HepG2 (cell line): Measurements from ENCODE around the gene CUL7. TPM values are rescaled to one million over a fixed set of nuclear protein-coding genes. Genes with fewer than 3 reads are reported as not detected.
A peak's percentile ranks its signal among the peaks of the same experiment; 100 is the strongest.

ENCODE experiments used
- MAFK ChIP-seq, 2 experiments: IDR thresholded peaks in 1 of 2; conservative IDR thresholded peaks in 1 of 2; 2 replicates each; pipeline ENCODE4 v1.6.1; 2011; ENCODE audit warnings: improper control_type of control experiment in 2 of 2, low read length in 2 of 2
- PHF8 ChIP-seq: sonication (generic); formaldehyde crosslinking; IDR thresholded peaks from 2 replicates; pipeline ENCODE4 v1.5.0; 2020; ENCODE audit warnings: missing genetic modification reagents
- PRDM10 ChIP-seq: sonication (generic); formaldehyde crosslinking; IDR thresholded peaks from 2 replicates; pipeline ENCODE4 v1.4.0; 2020; ENCODE audit warnings: low read depth, missing genetic modification reagents
- RNF219 ChIP-seq: sonication (generic); formaldehyde crosslinking; IDR thresholded peaks from 2 replicates; pipeline ENCODE4 v1.5.0; 2020; ENCODE audit warnings: mild to moderate bottlenecking, missing genetic modification reagents
- RXRB ChIP-seq: IDR thresholded peaks from 2 replicates; pipeline ENCODE4 v1.6.1; 2016; ENCODE audit warnings: borderline replicate concordance, missing genetic modification reagents, missing compliant biosample characterization
- SUZ12 ChIP-seq: fragments of 150-350 bp; IDR thresholded peaks from 2 replicates; pipeline ENCODE4 v1.6.1; 2014; ENCODE audit warnings: low read depth, low read length
- TRAFD1 ChIP-seq: sonication (generic); formaldehyde crosslinking; IDR thresholded peaks from 2 replicates; pipeline ENCODE4 v1.5.1; 2020; ENCODE audit warnings: missing genetic modification reagents, mild to moderate bottlenecking, borderline replicate concordance
- USF2 ChIP-seq, 2 experiments: sonication (generic) in 1 of 2; formaldehyde crosslinking in 1 of 2; IDR thresholded peaks; 2 replicates each; pipeline versions ENCODE4 v1.5.1 to v1.6.1; 2011 to 2020; ENCODE audit warnings: borderline replicate concordance in 1 of 2, low read depth in 1 of 2, low read length in 1 of 2, mild to moderate bottlenecking in 1 of 2, missing genetic modification reagents in 1 of 2, moderate library complexity in 1 of 2
- ZBTB39 ChIP-seq: sonication (generic); formaldehyde crosslinking; IDR thresholded peaks from 2 replicates; pipeline ENCODE4 v1.5.0; 2020; ENCODE audit warnings: missing genetic modification reagents
- ZNF431 ChIP-seq: sonication (generic); formaldehyde crosslinking; IDR thresholded peaks from 2 replicates; pipeline ENCODE4 v1.9.0; 2022; ENCODE audit warnings: missing genetic modification reagents, low read depth, mild to moderate bottlenecking, borderline replicate concordance
- ZNF513 ChIP-seq: sonication (generic); formaldehyde crosslinking; conservative IDR thresholded peaks from 2 replicates; pipeline ENCODE4 v1.5.0; 2020; ENCODE audit warnings: missing genetic modification reagents
- ZNF644 ChIP-seq: IDR thresholded peaks from 2 replicates; pipeline ENCODE4 v1.6.1; 2016; ENCODE audit warnings: low read depth
- ZNF652 ChIP-seq: IDR thresholded peaks from 2 replicates; pipeline ENCODE4 v1.6.1; 2016; ENCODE audit warnings: low read depth, borderline replicate concordance
- polyA plus RNA-seq, 8 experiments: library from polyadenylated mRNA; depleted of rRNA in 3 of 8; stranded (reverse) in 7 of 8; unstranded in 1 of 8; fragments of >200 nt; fragmentation: Illumina TruSeq in 4 of 8; extraction: Trizol in 4 of 8; gene quantifications; 2 replicates each; pipeline versions ENCODE4 v1.2.1 to v1.2.3, GENCODE V29; 2011 to 2016; ENCODE audit warnings: low read depth in 4 of 8, missing spikeins in 1 of 8, mixed read lengths in 1 of 8; ENCODE audit not compliant: insufficient read depth in 1 of 8
- total RNA-seq, 5 experiments: library from RNA; depleted of rRNA; stranded (reverse); fragments of >200 nt; fragmentation: Illumina TruSeq; extraction: Trizol; gene quantifications; 2 replicates each; pipeline ENCODE4 v1.2.3, GENCODE V29; 2016; ENCODE audit warnings: low read depth in 1 of 5

The CUL7 gene
- total and polyA plus RNA-seq, 2 of the 13 experiments (the other 11 are each of a cell fraction or from before 2014, with no cell fraction given) = 32.0 to 60.7 TPM

- TF ChIP-seq ZNF513 (CRISPR knock-in tag) (no peak), ZBTB39 (CRISPR knock-in tag) (peak; percentile 90; the same call in 1 of the 2 replicates), ZNF652 (CRISPR knock-in tag) (0 out of 2 replicates have a peak, but pooled peaks have one; percentile 8), USF2 (IDR thresholded peaks at IDR 0.05; ENCODE audit: low read depth, low read length) (no peak), USF2 (CRISPR knock-in tag; IDR thresholded peaks at IDR 0.05; ENCODE audit: borderline replicate concordance) (no peak), RXRB (CRISPR knock-in tag) (peak; percentile 61), TRAFD1 (CRISPR knock-in tag) (no peak), MAFK (conservative IDR thresholded peaks at IDR 0.05 in 1 of 2, IDR thresholded peaks at IDR 0.05 in 1 of 2; ENCODE audit: low read length in 2 of 2) (no peak), PHF8 (CRISPR knock-in tag) (no peak; the same call in none of the 2 replicates), ZNF431 (CRISPR knock-in tag) (no peak), RNF219 (CRISPR knock-in tag) (no peak), PRDM10 (CRISPR knock-in tag) (peak; percentile 91), SUZ12 (no peak), ZNF644 (CRISPR knock-in tag) (no peak; the same call in 1 of the 2 replicates)
Measured at GRCh38 chr6:43089874-43090558, 36.4 kb upstream of the CUL7 start (continued).
